Naive thymus-derived CD4-positive, alpha-beta T cell (primary cell): ENCODE data around the gene DNAJC22. TPM values are rescaled to one million over a fixed set of nuclear protein-coding genes. Genes with fewer than 3 reads are reported as not detected.
A peak's percentile ranks its signal among the peaks of the same experiment; 100 is the strongest.

Experiments
- ATAC-seq: fragments of 150-1000 bp; cut with Tn5 transposase; 2 replicates; pipeline ENCODE4 v1.10.0; 2021; ENCODE audit warnings: mild to moderate bottlenecking, moderate library complexity
- CTCF ChIA-PET: fragments of 350-600 bp; sonication (Branson Sonifier 250); formaldehyde crosslinking; loops from one replicate; lab custom pipeline; 2021; ENCODE audit warnings: antibody characterized with exemption; lab: Charles Lee
- POLR2A ChIA-PET: fragments of 350-600 bp; sonication (Branson Sonifier 250); formaldehyde crosslinking; loops from one replicate; lab custom pipeline; 2021; ENCODE audit warnings: antibody characterized with exemption, inconsistent platforms; lab: Charles Lee
- DNase-seq, 9 donors: peaks; one replicate each; pipeline versions ENCODE4 v3.0.0 to v3.0.0-alpha.2; 2020 to 2022; ENCODE audit warnings: mixed read lengths in 1 of 9
- H3K27ac ChIP-seq: one replicate; pipeline ENCODE4 v1.7.0; 2013; ENCODE audit warnings: mild to moderate bottlenecking, low read depth, low read length, moderate library complexity
- H3K27me3 ChIP-seq, 2 donors: one replicate each; pipeline ENCODE4 v1.7.0; 2013; ENCODE audit warnings: low read length in 2 of 2, mild to moderate bottlenecking in 2 of 2, moderate library complexity in 2 of 2; ENCODE audit not compliant: control insufficient read depth in 2 of 2, insufficient read depth in 2 of 2
- H3K36me3 ChIP-seq, 3 experiments: 1 replicate in 2 of 3; 2 replicates in 1 of 3; pipeline ENCODE4 v1.7.0; 2013; ENCODE audit warnings: low read length in 3 of 3, mild to moderate bottlenecking in 3 of 3, moderate library complexity in 1 of 3; ENCODE audit not compliant: insufficient read depth in 3 of 3, control insufficient read depth in 2 of 3
- H3K4me1 ChIP-seq, 2 donors: one replicate each; pipeline ENCODE4 v1.7.0; 2013; ENCODE audit warnings: low read length in 2 of 2, mild to moderate bottlenecking in 2 of 2, moderate library complexity in 1 of 2; ENCODE audit not compliant: control insufficient read depth in 2 of 2, insufficient read depth in 2 of 2
- H3K4me3 ChIP-seq: 2 replicates; pipeline ENCODE4 v1.7.0; 2013; ENCODE audit warnings: mild to moderate bottlenecking, low read length
- H3K9me3 ChIP-seq, 3 experiments: 1 replicate in 2 of 3; 2 replicates in 1 of 3; pipeline ENCODE4 v1.7.0; 2013; ENCODE audit warnings: low read length in 3 of 3; ENCODE audit not compliant: control insufficient read depth in 2 of 3
- H3K27ac Mint-ChIP-seq, 9 donors: one replicate each; pipeline ENCODE4 v1.8.0; 2020 to 2022; ENCODE audit warnings: mixed read lengths in 9 of 9, mild to moderate bottlenecking in 8 of 9, moderate library complexity in 5 of 9, inconsistent platforms in 2 of 9
- H3K27me3 Mint-ChIP-seq, 5 donors: one replicate each; pipeline ENCODE4 v1.8.0; 2021 to 2022; ENCODE audit warnings: mixed read lengths in 5 of 5, mild to moderate bottlenecking in 1 of 5
- H3K36me3 Mint-ChIP-seq, 5 donors: one replicate each; pipeline ENCODE4 v1.8.0; 2020 to 2022; ENCODE audit warnings: mixed read lengths in 5 of 5, mild to moderate bottlenecking in 3 of 5, inconsistent platforms in 1 of 5
- H3K4me1 Mint-ChIP-seq, 7 donors: one replicate each; pipeline ENCODE4 v1.8.0; 2020 to 2022; ENCODE audit warnings: mixed read lengths in 7 of 7, mild to moderate bottlenecking in 3 of 7, inconsistent platforms in 1 of 7
- H3K4me3 Mint-ChIP-seq, 10 donors: one replicate each; pipeline ENCODE4 v1.8.0; 2020 to 2022; ENCODE audit warnings: mild to moderate bottlenecking in 10 of 10, mixed read lengths in 10 of 10, moderate library complexity in 6 of 10, inconsistent platforms in 2 of 10
- H3K9me3 Mint-ChIP-seq, 11 donors: one replicate each; pipeline ENCODE4 v1.8.0; 2020 to 2022; ENCODE audit warnings: mixed read lengths in 11 of 11, mild to moderate bottlenecking in 4 of 11, inconsistent platforms in 1 of 11, moderate library complexity in 1 of 11
- intact Hi-C, 2 donors: fragments of 100-400 bp; cut with micrococcal nuclease; formaldehyde crosslinking; loops; one replicate each; pipeline ENCODE4 v1.15.1; 2023
- polyA plus RNA-seq, 2 donors: library from polyadenylated mRNA; unstranded; fragments of 300-500 nt; fragmentation: Illumina TruSeq; gene quantifications; one replicate each; pipeline ENCODE4 v1.2.3, GENCODE V29; 2021
- total RNA-seq, 6 experiments: library from RNA in 5 of 6; stranded (reverse) in 5 of 6; gene quantifications; 1 replicate in 5 of 6; 2 replicates in 1 of 6; pipeline ENCODE4 v1.2.3 and lab custom pipeline; 2021 to 2026

The DNAJC22 gene
- total RNA-seq = not detected
- polyA plus RNA-seq = not detected
- 0.54 reads per million for total RNA-seq (lab: John Stamatoyannopoulos, UW)

GRCh38 chr12:49346659-49347310 is at the start of gene DNAJC22:
TSS of gene DNAJC22 (plus strand) at chr12:49346888. CDS start at chr12:49348873, 1,985 bp downstream.
- Mint-ChIP-seq H3K27me3 (peaks cover 48 to 87% (median 65%) of the 10 kb centered on the region in 5 donors), H3K27ac (peak within 1 kb of the TSS in 4 of 9 donors; percentile 15 to 76 (median 52)), H3K36me3 (no peaks in the 10 kb centered on the region), H3K4me1 (peaks cover 12 to 47% (median 37%) of the 10 kb centered on the region in 7 donors), H3K4me3 (peak within 1 kb of the TSS; percentile 78 to 94 (median 88)), H3K9me3 (peaks cover 0 to 1% (median 0%) of the 10 kb centered on the region in 11 donors)
- no peaks in the 10 kb centered on the region for H3K36me3 ChIP-seq
- H3K4me3 ChIP-seq = peak within 1 kb of the TSS; percentile 85
- ATAC-seq (no peak), DNase-seq (no peak)
- H3K4me1 ChIP-seq = peaks cover 44 to 52% of the 10 kb centered on the region in 2 donors
- CTCF ChIA-PET = interaction anchor here (0.9 to 3.3 kb wide), 9 partner anchors 11 to 170 kb away, joined by 3 to 26 read pairs (median 5); partner anchors contain the start of genes PRPH and SPATS2
- intact Hi-C loops = loop anchor here (1.0 to 5.0 kb wide), 4 partner anchors 9 to 254 kb away; partner anchors contain the start of genes C1QL4 (in 2 of the 2) and DHH (in 1 of the 2)
- H3K27ac ChIP-seq = no peak within 1 kb of the TSS
- POLR2A ChIA-PET = interaction anchor here (1.6 to 2.5 kb wide), 2 partner anchors 20 to 24 kb away, joined by 4 to 8 read pairs; partner anchors contain the start of genes SPATS2 and TROAP
- H3K27me3 ChIP-seq = peaks cover 26 to 49% of the 10 kb centered on the region in 2 donors
- no peaks in the 10 kb centered on the region for H3K9me3 ChIP-seq

GRCh38 chr12:49297695-49298060 is 49.0 kb upstream of the DNAJC22 start:
- Mint-ChIP-seq H3K4me3 (peak overlapping the region; percentile 4 to 80 (median 57)), H3K27ac (no peak overlapping the region), H3K36me3 (no peaks in the 10 kb centered on the region), H3K27me3 (peaks cover 41 to 62% (median 49%) of the 10 kb centered on the region in 5 donors), H3K9me3 (peaks cover 0 to 2% (median 0%) of the 10 kb centered on the region in 11 donors), H3K4me1 (peaks cover 7 to 27% (median 25%) of the 10 kb centered on the region in 7 donors)
- ChIA-PET POLR2A (interaction anchor here (1.2 kb wide), 1 partner anchor 36 kb away, joined by 4 read pairs; no protein-coding TSS in a partner anchor), CTCF (interaction anchor here (1.0 to 1.6 kb wide), 3 partner anchors 9 to 257 kb away, joined by 3 to 4 read pairs (median 3); partner anchors contain the start of gene C1QL4)
- Histone ChIP-seq H3K9me3 (no peaks in the 10 kb centered on the region), H3K4me1 (peaks cover 10 to 11% of the 10 kb centered on the region in 2 donors), H3K27me3 (peaks cover 0 to 28% of the 10 kb centered on the region in 2 donors), H3K27ac (no peak overlapping the region), H3K4me3 (no peak overlapping the region), H3K36me3 (no peaks in the 10 kb centered on the region)
- intact Hi-C loops = loop anchor here (1.0 to 2.0 kb wide), 3 partner anchors 25 to 45 kb away; partner anchors contain the start of gene TROAP (in 1 of the 2)
- ATAC-seq = no peak
- no peak for DNase-seq

- Histone ChIP-seq H3K4me1 (peaks cover 10 to 11% of the 10 kb centered on the region in 2 donors), H3K4me3 (no peak overlapping the region), H3K36me3 (no peaks in the 10 kb centered on the region), H3K27ac (no peak overlapping the region), H3K27me3 (peaks cover 0 to 28% of the 10 kb centered on the region in 2 donors), H3K9me3 (no peaks in the 10 kb centered on the region)
- ATAC-seq (no peak), DNase-seq (no peak)
- no peaks in the 10 kb centered on the region for H3K36me3 Mint-ChIP-seq
- peaks cover 0 to 2% (median 0%) of the 10 kb centered on the region in 11 donors for H3K9me3 Mint-ChIP-seq
- H3K4me3 Mint-ChIP-seq = peak overlapping the region in 7 of 10 donors; percentile 4 to 80 (median 72)
- CTCF ChIA-PET = interaction anchor here (1.2 kb wide), 1 partner anchor 50 kb away, joined by 3 read pairs; no protein-coding TSS in a partner anchor
- H3K27ac Mint-ChIP-seq = no peak overlapping the region
- intact Hi-C loops = no loop called here
- peaks cover 7 to 27% (median 25%) of the 10 kb centered on the region in 7 donors for H3K4me1 Mint-ChIP-seq
- POLR2A ChIA-PET = interaction anchor here (0.6 kb wide), 1 partner anchor 10 kb away, joined by 3 read pairs; no protein-coding TSS in a partner anchor
- peaks cover 46 to 65% (median 54%) of the 10 kb centered on the region in 5 donors for H3K27me3 Mint-ChIP-seq
Measured at GRCh38 chr12:49298160-49298559, 48.5 kb upstream of the DNAJC22 start.

GRCh38 chr12:49301760-49302159 is 44.9 kb upstream of the DNAJC22 start:
- no peak for ATAC-seq
- Mint-ChIP-seq H3K4me1 (peaks cover 3 to 20% (median 18%) of the 10 kb centered on the region in 7 donors), H3K36me3 (no peaks in the 10 kb centered on the region), H3K9me3 (peaks cover 0 to 2% (median 0%) of the 10 kb centered on the region in 11 donors), H3K27me3 (peaks cover 44 to 56% (median 55%) of the 10 kb centered on the region in 5 donors), H3K4me3 (no peak overlapping the region), H3K27ac (no peak overlapping the region)
- Histone ChIP-seq H3K27me3 (peaks cover 0 to 13% of the 10 kb centered on the region in 2 donors), H3K4me1 (peaks cover 4 to 5% of the 10 kb centered on the region in 2 donors), H3K9me3 (no peaks in the 10 kb centered on the region), H3K4me3 (no peak overlapping the region), H3K36me3 (no peaks in the 10 kb centered on the region), H3K27ac (no peak overlapping the region)
- ChIA-PET POLR2A (no interaction called here), CTCF (no interaction called here)
- intact Hi-C loops = no loop called here
- no peak for DNase-seq

- Mint-ChIP-seq H3K27ac (no peak overlapping the region), H3K27me3 (peaks cover 35 to 50% (median 42%) of the 10 kb centered on the region in 5 donors), H3K36me3 (no peaks in the 10 kb centered on the region), H3K9me3 (peaks cover 0 to 2% (median 0%) of the 10 kb centered on the region in 11 donors), H3K4me3 (no peak overlapping the region), H3K4me1 (peaks cover 0 to 5% (median 0%) of the 10 kb centered on the region in 7 donors)
- intact Hi-C loops = no loop called here
- Histone ChIP-seq H3K27me3 (no peaks in the 10 kb centered on the region), H3K4me1 (no peaks in the 10 kb centered on the region), H3K36me3 (no peaks in the 10 kb centered on the region), H3K27ac (no peak overlapping the region), H3K9me3 (no peaks in the 10 kb centered on the region), H3K4me3 (no peak overlapping the region)
- ChIA-PET CTCF (no interaction called here), POLR2A (no interaction called here)
- no peak for DNase-seq
- ATAC-seq = no peak
Measured at GRCh38 chr12:49304161-49304560, 42.5 kb upstream of the DNAJC22 start.

GRCh38 chr12:49305762-49306510 is 40.8 kb upstream of the DNAJC22 start:
- CTCF ChIA-PET = interaction anchor here (1.1 kb wide), 1 partner anchor 63 kb away, joined by 3 read pairs; no protein-coding TSS in a partner anchor
- intact Hi-C loops = no loop called here
- ATAC-seq (no peak), DNase-seq (no peak)
- H3K36me3 Mint-ChIP-seq = peaks cover 0 to 1% (median 0%) of the 10 kb centered on the region in 5 donors
- Histone ChIP-seq H3K4me3 (no peak overlapping the region), H3K27ac (no peak overlapping the region), H3K4me1 (no peaks in the 10 kb centered on the region), H3K36me3 (no peaks in the 10 kb centered on the region), H3K9me3 (no peaks in the 10 kb centered on the region), H3K27me3 (no peaks in the 10 kb centered on the region)
- H3K27ac Mint-ChIP-seq = no peak overlapping the region
- H3K9me3 Mint-ChIP-seq = peaks cover 0 to 2% (median 0%) of the 10 kb centered on the region in 11 donors
- no peak overlapping the region for H3K4me3 Mint-ChIP-seq
- POLR2A ChIA-PET = interaction anchor here (0.6 kb wide), 1 partner anchor 17 kb away, joined by 3 read pairs; the partner anchor contains the start of gene TROAP
- H3K4me1 Mint-ChIP-seq = peaks cover 0 to 5% (median 0%) of the 10 kb centered on the region in 7 donors
- peaks cover 32 to 56% (median 48%) of the 10 kb centered on the region in 5 donors for H3K27me3 Mint-ChIP-seq
